BE2C (cell line): ENCODE data around the gene AKT1.
A peak's percentile ranks its signal among the peaks of the same experiment; 100 is the strongest.

Source experiments
- DNase-seq: peaks from one replicate; pipeline ENCODE4 v3.0.0-alpha.2; 2020
- H3K27me3 ChIP-seq: fragments of 250-450 bp; sonication (Bioruptor Pico); 2 replicates; pipeline ENCODE4 v1.5.1; 2020; ENCODE audit warnings: mild to moderate bottlenecking
- H3K36me3 ChIP-seq: fragments of 250-450 bp; sonication (Bioruptor Pico); 2 replicates; pipeline ENCODE4 v1.5.1; 2020; ENCODE audit warnings: mild to moderate bottlenecking
- H3K4me1 ChIP-seq: fragments of 250-450 bp; sonication (Bioruptor Pico); 2 replicates; pipeline ENCODE4 v1.5.1; 2020
- H3K4me3 ChIP-seq: 2 replicates; pipeline ENCODE4 v1.5.1; 2011; ENCODE audit warnings: low read depth, low read length
- H3K9me3 ChIP-seq: fragments of 250-450 bp; sonication (Bioruptor Pico); 2 replicates; pipeline ENCODE4 v1.5.1; 2020
- TF ChIP-seq, protein P1 (sequence below): IDR thresholded peaks from 2 replicates; pipeline ENCODE4 v1.5.1; 2012; ENCODE audit warnings: mild to moderate bottlenecking, low read depth, low read length

The AKT1 gene

DNA sequence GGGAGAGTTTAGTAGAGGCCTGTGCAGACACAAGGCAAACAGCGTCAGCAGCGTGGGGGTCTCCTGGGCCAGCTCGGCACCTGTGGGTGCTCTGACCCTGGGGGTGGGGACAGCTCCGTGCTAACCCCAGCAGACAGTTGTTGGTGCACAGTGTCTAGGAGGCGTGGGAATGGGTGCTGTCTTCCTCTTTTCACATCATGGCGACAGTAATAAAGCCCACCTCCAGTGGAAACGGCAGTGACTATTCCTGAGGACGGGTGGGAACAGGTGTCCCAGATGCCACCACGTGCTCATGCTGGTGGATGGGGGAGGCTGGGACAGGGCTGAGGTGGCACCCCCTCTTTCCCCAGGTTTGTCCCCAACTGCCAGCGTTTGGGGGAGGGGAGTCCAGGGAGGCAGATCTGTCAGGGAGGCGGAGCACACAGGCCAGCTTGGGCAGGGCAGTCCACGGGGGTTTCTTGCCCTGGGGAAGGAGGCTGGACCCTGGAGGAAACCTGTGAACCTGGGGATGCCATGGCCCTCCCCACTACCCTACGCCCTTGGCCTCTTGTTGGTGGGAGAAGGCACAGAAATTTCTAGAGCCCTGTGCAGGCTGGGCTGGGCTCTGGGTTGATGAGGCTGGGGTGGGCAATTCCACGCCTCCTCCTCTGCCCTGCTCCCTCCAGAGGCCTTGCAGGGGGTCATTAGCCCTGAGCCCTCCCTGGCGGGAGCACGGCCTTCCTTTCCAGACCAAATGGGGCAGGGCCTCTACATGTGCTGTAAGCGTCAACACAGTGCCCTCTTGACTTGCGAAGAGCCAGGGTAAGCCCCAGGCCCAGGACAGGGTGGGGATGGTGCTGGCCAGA lies 9.2 kb upstream of the AKT1 start:
- no peak for DNase-seq
- Histone ChIP-seq H3K4me3 (no peak overlapping the region), H3K4me1 (no peaks in the 10 kb centered on the region)

DNA sequence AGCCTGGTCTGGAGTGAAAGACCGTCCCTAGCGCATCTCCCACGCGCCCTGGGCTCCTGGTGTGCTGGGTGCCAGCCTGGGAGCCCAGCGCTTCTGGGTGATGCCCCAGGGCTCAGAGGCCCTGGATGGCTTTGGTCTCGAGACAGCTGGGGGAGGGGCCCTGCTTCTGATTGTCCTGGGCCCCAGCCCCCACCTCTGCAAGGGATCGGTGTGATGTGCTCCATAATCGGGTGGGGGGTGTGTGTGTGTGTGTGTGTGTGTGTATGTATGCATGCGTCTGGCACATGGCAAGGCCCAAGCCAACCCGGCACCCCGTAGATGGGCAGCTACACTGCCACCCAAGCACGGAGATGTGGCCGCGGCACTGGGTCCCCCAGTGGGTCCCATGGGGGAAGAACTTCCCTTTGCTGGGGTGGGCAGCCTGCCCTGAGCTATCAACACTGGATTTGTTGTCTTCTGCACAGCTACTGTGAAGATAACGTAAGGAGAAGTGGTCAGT lies 8.4 kb upstream of the AKT1 start:
- Histone ChIP-seq H3K9me3 (no peaks in the 10 kb centered on the region), H3K4me3 (no peak overlapping the region), H3K36me3 (no peaks in the 10 kb centered on the region), H3K4me1 (no peaks in the 10 kb centered on the region), H3K27me3 (peaks cover 11% of the 10 kb centered on the region)
- TF ChIP-seq, protein P1, sequence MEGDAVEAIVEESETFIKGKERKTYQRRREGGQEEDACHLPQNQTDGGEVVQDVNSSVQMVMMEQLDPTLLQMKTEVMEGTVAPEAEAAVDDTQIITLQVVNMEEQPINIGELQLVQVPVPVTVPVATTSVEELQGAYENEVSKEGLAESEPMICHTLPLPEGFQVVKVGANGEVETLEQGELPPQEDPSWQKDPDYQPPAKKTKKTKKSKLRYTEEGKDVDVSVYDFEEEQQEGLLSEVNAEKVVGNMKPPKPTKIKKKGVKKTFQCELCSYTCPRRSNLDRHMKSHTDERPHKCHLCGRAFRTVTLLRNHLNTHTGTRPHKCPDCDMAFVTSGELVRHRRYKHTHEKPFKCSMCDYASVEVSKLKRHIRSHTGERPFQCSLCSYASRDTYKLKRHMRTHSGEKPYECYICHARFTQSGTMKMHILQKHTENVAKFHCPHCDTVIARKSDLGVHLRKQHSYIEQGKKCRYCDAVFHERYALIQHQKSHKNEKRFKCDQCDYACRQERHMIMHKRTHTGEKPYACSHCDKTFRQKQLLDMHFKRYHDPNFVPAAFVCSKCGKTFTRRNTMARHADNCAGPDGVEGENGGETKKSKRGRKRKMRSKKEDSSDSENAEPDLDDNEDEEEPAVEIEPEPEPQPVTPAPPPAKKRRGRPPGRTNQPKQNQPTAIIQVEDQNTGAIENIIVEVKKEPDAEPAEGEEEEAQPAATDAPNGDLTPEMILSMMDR = no peak
- peak; percentile 31 for DNase-seq

More for the DNA sequence above, 9.2 kb upstream of the AKT1 start:
- TF ChIP-seq, protein P1 = no peak
- Histone ChIP-seq H3K9me3 (no peaks in the 10 kb centered on the region), H3K36me3 (no peaks in the 10 kb centered on the region), H3K27me3 (peaks cover 11% of the 10 kb centered on the region)

DNA sequence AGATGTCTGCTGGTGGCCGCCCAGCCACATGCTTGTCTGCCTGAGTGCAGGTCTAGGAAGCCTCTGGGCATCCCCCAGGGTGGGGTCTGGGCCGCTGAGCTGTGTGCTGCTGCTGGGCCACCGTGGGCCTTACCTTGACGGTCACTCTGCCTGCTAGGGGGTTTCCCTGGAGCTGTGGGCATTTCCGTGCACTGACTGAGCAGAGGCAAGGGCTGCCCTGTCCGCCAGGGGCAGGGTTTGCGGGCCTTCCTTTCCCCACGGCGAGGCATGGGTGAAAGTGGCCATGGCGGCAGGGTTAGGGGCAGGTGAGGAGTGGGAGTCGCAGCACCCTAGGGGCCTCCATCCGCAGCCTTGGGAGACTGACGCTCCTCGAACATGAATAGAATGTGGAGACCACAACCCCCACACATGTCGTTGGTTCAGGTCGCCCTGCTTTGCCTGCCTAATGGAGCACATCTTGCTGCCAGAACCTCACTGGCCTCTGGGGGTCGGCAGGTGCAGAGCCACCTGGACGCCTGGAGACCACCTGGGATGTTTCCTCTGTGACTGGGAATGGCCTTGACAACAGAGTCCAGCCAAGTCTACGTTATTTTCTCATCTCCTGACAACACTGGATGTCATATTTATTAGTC lies 7.8 kb upstream of the AKT1 start:
- peak; percentile 12 for DNase-seq
- peaks cover 11% of the 10 kb centered on the region for H3K27me3 ChIP-seq
- TF ChIP-seq, protein P1 = no peak
- H3K9me3 ChIP-seq = no peaks in the 10 kb centered on the region
- H3K4me1 ChIP-seq = no peaks in the 10 kb centered on the region; the same call in 1 of the 2 replicates
- no peaks in the 10 kb centered on the region for H3K36me3 ChIP-seq
- no peak overlapping the region for H3K4me3 ChIP-seq

DNA sequence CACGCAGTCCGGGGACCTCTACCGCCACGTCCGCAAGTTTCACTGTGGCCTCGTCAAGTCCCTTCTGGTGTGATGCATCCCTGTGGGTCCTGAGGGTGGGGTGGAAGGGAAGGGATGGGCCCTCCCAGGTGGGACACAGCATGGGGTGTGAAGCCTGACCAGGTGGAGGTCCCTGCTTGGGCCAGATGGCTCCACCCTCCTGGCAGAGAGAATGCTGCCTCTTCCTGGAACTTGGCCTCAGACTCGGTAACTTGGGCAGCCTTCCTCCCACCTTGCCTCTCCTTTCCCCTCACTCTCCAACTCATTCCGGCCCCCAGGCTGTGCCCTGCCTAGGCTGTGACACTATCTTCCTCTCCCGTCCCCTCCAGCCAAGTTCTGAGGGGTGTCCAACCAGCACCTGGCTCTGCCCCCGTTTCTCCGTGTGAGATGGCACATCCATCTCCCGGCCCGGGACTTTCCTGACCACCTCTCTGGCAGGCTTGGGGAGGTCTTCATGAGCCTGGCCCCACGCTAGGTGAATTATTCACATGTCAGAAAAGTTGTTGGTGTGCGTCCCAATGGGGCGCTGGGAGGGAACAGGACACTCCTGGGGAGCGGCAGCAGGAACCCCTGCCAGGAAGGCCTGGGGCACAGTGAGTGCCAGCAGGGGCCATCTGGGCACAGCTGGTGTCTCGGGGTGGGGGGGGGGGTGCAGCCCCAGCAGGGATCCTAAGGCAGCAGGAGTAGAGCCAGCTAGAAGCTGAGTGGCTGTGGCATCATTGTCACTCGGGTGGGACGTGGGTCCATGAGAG lies 7.0 kb upstream of the AKT1 start:
- Histone ChIP-seq H3K36me3 (no peaks in the 10 kb centered on the region), H3K4me1 (peaks cover 4% of the 10 kb centered on the region), H3K27me3 (peaks cover 11% of the 10 kb centered on the region), H3K9me3 (no peaks in the 10 kb centered on the region), H3K4me3 (no peak overlapping the region)
- TF ChIP-seq, protein P1 = no peak
- no peak for DNase-seq

DNA sequence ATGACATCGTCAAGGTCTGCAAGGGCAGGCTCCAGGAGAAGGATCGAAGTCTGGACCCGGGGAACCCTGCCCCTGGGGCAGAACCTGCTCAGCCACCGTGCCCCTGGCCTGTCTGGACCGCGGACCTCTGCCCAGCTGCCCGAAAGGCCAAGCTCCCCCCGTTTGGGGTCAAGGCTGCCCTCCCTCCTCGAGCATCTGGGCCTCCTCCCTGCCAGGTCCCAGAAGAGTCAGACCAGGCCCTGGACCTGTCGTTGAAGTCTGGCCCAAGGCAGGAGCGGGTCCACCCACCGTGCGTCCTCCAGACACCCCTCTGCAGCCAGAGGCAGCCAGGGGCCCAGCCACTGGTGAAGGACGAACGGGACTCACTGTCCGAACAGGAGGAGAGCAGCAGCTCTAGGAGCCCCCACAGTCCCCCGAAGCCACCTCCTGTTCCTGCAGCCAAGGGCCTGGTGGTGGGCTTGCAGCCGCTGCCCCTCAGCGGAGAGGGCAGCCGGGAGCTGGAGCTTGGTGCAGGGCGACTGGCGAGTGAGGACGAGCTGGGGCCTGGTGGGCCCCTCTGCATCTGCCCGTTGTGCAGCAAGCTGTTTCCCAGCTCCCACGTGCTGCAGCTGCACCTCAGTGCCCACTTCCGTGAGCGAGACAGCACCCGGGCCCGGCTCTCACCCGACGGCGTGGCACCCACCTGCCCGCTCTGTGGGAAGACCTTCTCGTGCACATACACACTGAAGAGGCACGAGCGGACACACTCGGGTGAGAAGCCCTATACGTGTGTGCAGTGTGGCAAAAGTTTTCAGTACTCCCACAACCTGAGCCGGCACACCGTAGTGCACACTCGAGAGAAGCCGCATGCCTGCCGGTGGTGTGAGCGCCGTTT lies 6.2 kb upstream of the AKT1 start:
- peaks cover 10% of the 10 kb centered on the region for H3K4me1 ChIP-seq
- peak overlapping the region; percentile 61 for H3K4me3 ChIP-seq
- H3K36me3 ChIP-seq = no peaks in the 10 kb centered on the region
- TF ChIP-seq, protein P1 = no peak
- peak; percentile 12 for DNase-seq
- H3K27me3 ChIP-seq = peaks cover 11% of the 10 kb centered on the region
- no peaks in the 10 kb centered on the region for H3K9me3 ChIP-seq
